ENCODE data around the gene BACH1.

The BACH1 gene

DNA sequence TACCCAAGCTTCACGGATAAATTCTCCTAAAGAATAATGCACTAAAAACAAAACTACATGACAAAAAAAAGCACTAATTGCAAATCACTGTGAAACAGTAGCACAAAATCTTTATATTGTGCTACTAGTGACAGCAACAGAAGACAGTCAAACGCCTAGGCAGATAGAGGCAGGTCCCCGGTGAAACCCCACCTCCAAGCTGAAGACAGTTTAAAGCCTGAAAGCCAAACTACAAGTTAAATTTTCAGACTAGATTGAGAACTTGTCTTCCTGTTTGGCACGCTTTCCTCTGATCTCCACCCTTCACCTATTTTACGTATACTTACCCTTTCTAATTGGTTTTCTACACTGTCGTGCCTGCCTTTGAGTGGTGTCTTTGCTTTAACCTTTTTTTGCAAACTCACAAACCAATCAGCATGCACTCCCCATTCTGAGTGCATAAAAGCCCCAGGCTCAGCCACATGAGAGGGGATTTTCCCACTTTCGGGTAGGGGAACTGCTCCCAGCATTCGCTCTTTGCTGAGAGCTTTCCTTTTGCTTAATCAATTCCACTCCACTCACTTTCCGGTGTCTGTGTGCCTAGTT, 3.6 kb upstream of the BACH1 start:
- no peak for DNase-seq

DNA sequence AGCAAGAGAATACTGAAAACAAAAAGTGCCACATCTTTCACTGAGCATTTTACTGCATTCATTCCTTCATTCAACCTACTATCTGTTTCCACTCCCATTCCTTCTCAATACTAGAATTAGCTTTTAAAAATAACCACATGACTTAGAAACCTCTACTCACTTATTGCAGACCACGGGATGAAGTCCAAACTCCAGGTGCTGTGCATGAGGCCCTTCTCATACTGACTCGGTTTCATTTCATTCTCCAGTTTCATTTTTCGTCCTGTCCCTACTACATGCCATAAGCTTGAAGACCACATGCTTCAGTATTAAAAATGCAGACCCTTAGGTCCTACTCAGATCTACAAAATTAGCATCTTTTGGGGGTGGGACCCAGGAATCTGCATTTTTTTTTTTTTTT, 2.3 kb upstream of the BACH1 start:
- no peak for DNase-seq

DNA sequence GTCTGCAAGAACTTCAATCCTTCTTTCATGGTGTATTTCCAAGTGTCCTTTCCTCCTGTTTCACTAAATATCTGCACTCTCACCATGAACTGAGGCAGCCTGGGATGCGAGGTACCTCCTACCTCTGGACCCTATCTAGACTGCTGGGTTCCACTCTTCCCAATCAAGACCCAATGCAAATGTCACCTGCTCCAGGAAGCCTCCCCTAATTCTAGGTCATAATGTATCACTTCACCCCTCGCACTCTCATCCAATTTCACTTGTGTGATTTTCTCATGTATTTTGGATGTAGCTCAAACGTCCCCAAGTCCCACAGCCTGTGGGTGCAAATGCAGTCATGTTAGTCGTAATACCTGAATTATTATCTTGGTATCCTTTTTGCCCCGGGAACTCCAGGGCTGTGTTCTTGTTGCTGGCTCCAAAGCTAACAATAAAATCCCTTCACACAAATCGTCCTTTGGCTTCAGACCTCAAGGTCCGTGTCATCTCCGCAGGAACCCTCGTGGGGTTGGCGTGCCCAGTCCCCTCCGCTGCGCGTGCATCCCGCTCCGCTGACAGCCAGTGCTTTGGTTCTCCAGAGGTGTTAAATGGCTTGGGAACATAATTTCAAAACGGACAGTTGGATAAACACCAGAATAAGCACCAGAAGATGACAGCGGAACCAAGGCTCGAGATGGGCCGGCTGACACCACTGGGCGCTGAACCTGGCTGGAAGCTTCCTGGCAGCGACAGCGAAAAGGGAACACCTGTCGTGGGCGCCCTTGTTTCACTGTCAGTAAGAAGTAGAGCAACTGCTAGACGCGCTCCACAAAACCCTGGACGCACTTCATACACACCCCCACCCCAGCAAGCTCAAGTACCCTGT, 1.0 kb upstream of the BACH1 start:
- DNase-seq = no peak

DNA sequence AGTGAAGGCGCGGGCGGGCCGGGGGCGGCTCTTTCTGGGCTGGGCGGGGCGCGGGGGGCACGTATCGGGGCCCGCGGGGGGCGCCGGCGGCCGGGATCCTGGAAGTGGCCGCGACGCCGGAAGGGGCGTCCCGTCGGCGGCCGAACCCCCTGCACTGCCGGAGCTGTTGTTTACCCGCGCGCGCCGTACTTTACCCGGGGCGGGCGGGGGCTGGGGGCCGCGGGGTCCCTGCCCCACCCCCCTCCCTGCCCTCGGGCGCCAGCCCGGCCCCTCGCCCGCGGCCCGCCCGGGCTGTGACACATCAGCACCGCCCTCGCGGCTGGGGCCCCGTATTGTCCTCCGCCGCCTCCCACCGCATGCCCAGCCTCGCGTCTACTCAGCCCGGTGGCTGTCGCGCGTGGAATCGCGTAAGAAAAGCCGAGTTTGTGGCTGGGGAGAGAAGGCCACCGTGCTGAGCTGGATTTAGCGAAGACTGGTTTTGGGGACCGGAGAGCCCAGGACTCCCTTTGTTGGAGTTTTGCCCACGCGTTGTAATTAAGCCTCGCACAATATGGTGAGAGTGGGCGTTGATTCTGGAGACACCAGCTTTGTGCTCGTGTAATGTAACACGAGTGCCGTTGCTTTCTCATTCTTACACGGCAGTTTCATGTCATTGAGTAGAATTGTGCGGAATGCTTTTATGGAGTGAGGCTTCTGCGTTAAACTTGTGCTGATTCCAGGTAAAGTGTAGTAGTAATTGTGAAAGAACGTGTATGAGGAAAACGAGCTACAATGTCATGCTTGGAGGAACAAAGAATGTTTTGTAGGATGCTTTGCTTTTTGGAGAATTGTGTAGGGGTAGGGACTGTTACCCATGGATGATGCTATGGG, 559 bp downstream of the BACH1 start:
- DNase-seq = no peak

DNA sequence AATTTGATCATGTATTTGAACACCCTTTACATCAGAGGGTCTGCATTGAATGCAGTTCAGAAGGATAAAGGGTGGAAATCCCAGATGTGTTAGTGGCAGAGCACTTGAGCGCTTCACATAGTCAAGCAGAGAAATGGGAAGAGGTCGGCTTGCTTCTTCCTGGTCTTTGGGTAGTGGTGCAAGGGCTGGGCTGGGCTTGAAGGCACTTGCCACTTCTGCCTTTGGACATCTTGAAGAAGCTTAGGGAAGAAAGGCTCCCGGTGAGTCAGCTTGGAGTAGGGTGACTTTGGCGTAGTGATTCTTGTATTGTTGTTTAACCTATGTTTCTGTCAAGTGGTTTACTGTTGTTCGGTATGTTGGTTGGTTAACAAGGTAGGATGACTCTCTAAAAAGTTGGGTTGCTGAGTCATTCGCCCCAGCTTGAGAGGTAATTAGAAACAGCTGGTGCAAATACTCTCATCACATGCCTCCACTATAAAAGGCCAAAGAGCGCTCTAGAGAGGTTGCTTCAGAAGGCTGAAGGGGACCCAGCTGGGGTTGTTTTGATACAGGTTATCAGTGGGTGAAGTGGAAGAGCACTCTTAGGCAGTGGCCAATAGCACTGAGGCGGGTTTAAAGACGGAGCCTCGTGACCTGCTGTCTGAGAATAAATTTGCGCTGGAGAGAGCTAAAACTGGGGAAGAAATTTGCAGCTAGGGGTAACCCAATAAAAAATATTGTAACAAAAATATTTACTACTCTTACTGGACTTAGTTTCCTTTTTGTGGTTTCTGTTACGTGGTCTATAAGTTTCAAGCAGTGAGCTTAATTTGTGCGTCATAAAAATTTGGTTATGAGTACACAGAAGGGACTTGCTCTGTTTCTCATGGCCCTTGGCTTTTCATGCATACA, 1.4 kb downstream of the BACH1 start:
- DNase-seq = no peak

DNA sequence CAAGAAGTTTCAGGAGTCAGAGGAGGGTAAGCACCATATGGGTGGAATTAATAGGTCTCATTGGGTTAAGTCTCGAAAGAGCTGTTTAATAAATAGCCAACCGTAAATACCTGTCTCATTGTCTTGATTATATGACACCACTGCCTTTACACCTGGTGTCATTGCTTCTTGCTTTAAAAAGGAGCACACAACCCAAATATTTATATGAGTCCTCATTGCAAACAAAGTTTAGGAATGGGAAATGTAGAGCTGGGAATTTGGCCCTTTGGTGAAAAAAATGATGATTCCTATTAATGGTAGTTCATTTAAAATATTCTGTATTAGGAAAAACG, 2.1 kb downstream of the BACH1 start:
- no peak for DNase-seq

DNA sequence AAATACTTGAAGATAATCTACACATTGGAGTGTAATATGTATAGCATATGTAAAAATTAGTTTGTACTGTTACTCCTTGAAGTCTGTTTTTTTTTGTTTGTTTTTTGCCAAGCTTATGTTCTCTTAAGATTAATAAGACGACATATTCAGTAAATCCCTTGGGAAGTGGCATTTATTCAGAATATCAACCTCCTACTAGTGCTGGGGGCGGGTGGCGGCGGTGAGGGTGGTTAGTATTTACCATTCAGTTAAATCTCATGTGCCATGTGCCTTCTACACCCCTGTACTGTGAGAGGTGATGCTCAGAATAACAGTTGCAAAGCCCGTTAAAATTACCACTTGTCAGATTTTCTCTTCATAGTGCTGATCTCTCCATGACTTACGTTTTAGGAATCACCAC, 3.0 kb downstream of the BACH1 start:
- DNase-seq = no peak

DNA sequence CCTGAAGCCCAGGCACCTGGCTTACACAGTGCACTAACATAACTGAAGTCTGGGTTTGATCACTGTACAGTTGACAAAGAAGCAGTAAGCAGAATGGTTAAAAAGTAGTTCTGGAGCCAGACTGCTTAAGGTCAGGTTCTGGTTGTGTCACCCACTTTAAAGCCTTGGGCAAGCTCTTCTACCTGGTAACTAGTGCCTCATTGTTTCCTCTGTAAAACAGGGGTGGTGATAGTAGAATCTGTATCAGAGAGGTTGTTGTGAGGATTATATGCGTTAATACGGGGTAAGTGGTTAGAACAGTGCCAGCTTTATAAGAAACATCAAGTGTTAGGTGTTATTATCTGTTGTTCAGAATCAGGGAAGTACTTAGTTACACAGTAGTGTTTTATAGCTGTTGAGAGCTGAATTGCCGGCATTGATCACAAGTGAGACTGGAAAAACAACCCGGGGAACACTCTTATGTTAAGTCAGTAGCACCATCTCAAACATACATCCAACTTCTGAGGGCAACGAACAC, 3.7 kb downstream of the BACH1 start:
- DNase-seq = no peak

DNA sequence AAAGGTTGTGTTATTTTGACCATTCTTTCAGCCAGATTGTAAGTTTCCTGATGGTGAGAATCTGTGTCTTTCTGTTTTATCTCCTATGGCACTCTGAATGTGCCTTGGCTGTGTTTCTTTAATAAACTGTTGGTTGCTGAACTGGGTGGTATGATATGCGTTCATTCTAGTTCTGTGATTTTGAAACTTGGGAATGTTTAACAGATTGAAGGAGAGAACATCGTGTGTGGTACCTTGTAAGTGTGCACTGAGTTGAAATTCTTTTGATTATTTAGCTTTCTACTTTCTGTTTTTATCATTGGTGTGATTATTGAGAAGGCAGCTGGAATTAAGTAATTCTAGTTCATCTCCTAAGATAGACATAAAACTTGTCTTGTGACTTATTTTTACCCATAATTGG, 4.6 kb downstream of the BACH1 start:
- no peak for DNase-seq

DNA sequence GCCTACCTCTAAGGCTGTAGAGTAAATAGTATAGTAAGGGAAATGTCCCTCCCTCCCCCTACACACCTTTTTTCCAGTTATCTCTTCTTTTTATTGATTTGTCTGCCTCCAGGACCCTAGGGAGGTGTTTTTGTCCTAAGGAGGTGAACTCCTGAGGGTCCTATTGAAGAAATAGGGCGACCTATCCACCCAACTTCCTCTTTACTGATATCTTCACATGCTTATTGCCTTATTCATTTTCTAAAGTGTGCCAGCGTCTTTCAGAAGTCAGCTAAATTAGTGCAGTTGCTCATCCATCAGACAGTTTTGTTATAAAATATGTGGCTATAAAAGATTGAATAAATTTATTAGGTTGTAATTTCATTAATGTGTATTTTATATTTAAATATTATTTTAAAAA, 5.9 kb downstream of the BACH1 start:
- no peak for DNase-seq

DNA sequence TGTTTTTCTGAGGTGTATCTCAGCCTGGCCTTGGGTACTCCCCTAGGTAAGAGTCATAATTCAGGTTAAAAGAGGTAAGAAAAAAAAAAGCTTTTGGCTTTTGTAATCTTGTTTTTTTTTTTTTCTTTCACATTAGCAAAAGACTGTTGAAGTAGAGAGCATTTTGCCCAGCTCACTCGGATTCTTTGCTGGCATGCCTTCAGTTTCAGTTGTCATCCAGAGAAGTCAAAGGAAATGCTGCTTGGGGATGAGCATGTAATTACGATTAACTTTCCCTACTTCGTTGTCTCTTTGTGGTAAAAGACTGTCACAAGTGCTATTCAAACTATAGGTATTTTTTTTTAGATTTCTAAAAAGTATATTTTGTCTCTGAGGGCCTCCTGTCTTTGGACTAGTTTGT, 6.3 kb downstream of the BACH1 start:
- no peak for DNase-seq

DNA sequence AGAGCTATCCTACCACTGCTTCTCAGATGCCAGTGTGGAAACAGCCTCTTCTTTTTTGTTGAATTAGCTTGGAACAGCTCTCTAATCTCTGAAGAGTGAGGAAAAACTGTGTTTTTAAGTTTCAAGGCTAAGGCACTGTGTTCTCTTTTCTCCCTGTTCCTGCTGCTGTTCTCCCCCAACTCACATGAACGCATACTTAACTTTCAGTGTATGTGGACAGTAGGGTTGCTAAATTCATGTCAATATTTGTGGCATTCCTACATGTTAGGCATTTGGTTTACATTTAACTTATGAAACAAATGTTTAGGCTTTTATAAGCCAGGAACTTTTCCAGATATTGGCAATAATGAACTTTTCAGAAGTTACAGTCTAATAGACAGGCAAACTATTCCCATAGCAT, 6.8 kb downstream of the BACH1 start:
- no peak for DNase-seq

DNA sequence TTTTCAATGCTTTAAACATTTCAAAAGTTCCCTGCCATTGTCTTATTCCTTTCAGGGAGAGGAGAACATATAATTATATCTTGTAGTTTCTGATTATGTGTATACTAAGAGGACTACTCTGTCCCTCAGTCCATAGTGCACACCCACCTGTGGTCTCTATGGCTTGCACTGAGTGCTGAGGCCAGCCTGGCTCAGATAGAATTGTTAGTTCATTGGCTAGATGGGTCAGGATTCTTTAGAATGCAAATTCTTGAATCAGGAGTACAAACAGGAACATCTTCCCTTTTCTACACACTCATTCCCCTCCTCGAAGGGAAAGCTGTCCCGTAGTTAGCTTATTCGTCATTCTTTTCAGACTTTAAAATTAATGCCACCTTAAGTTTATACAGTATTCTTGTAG, 8.2 kb downstream of the BACH1 start:
- DNase-seq = no peak

DNA sequence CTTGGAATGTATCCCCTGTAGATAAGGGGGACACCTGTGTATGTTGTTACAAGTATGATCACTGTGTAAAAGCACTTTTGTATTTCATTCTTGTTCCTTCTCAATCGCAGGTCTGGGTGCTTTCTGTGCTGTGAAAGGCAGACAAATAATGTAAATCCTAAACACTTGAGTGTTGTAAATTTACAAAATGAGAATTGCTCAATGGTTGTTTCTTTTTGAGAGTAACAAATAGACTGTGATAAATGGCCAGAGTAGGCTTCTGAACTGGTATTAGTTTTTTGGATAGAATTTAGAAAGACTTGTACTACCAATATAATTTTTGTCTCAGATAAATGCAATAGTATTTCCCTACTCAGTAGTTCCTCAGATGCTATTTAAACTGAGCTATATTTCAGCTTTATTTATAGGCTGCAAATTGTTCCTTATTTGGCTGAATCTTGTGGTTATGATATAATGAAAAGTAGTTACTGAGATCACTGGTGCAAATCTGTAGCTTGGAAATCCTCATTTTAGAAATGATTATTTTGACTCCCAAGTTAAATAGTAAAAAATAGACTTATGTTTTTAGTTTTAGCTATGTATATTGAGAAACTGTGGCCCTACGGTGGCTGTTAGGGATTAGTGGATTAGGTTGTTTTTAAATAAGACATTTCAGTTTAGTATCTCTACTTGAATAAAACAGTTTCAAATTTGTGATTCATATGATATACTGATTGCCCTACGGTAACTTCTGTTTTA, 9.2 kb downstream of the BACH1 start:
- DNase-seq = no peak

DNA sequence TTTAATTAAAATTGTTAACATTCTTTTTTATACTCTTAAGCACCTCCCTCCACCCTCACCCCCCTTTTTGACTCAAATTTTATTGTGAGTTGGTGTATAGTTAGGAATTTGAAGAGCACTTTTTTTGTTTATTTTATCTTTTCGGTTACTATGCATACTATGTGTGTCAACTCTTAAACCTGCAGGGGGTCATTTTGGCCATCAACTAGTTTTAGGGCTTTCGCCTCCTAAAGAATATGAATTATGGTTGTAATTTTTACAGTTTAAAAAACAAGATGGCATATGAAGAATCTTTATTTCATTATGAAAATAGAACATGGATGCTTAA, 9.7 kb downstream of the BACH1 start:
- DNase-seq = no peak

DNA sequence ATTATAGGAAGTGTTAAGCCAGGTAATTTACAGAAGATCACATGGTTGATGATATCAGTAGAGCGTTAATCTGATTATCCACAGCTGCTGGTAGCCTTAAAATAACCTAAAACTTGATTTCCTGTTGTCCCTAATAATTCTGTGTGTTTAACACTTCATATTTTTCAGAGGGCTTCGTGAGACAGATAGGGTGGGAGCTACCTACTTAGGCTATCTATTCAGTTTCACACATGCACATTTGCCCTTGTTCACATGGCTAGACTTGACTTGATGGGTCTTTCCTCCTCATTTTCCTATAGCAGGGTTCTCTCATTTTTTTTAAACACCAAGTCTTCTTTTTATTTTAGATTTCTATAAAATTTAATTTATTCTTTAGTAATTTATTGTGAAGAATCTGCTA, 11.0 kb downstream of the BACH1 start:
- no peak for DNase-seq

DNA sequence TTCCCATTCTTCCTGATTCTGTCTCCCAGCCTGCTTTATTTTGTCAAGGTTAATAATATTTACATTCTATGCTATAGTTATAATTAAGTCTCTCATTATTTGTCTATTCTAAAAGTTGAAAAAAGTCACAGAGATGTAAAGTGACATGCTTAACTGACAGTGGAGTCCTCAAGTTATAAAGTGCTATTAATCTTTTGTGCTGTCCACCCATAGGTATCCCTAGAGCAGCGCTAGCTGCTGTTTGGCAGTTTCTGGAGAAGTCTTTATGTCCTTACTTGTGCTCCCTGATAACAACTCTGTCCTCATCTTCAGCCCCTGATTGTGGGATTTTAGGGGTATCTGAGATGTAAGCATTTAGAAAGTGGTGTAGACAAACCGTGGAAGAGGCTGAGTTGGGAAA, 13.1 kb downstream of the BACH1 start:
- DNase-seq = no peak

DNA sequence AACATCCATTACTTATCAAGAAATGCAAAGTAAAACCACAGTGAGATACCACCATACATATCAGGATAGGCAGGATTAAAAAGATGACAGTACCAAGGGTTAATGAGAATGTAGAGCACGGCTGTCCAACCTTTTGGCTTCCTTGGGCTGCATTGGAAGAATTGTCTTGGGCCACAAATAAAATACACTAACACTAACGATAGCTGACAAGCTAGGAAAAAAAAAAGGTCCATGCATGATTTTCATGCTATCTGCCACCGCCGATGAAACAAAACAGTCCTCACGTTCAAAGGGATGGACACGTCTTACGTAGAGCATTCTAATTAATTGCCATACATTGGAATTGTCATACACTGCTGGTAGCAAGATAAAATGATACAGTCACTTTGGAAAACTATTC, 14.3 kb downstream of the BACH1 start:
- no peak for DNase-seq

DNA sequence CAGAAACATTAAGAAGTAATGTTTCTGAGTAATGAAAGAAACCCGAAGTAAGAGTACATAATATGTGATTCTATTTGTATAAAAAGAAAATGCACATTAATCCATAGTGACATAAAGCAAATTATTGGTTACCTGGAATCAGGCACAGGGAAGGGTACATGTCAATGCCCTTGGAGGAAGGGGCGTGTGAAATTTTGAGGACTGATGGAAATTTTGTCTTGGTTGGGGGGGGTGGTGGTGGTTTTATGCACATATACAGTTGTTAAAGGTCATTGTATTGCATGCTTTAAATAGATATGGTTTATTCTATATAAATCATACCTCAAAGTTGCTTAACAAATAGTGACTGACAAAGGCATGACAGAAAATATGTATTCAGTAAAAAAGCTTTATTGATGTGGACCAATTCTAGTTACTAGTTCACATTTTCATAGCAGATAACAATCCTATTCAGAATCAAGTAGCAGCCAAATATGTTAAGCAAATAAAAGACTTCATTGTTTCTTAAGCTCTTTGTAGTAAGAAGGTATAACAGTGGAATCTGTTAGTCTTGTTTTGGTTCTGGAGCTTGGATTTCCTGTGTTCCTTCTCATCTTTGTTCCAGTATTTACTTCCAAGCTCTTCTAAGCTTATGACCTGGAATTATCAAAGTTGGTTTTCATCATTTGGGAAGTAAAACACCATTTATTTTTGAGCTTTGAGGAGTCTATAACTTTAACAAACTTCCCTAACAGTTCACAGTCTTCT, 15.1 kb downstream of the BACH1 start:
- DNase-seq = no peak

DNA sequence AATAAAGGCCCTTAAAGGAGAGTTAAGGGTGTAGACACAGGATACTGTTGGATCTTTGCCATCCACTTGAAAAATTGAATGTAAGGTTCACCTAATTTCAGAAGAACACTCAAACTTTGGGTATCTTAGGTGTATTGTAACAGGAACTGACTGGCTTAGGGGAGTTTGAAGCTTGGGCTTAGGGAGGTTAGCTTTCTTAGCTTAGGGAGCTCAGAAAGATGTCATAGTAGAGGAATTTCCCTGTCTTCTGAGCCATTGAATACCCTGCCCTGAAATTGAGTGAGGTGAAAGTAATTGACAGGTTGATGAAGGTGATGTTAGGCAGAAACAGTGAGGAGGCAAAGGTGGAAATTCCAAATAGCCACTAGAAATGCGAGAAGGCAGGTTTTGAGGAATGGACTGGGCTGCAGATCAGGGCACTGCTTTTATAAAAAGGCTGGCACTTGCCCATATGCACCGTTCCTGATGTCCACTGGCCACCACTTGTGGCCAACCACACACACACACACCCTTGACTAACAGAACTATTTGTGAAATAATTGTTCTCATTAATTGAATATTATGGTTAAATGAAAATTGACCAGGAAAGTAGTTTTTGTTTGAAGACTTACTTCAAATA, 16.5 kb downstream of the BACH1 start:
- no peak for DNase-seq

Data from cerebellar nuclear complex (tissue), 1 donor.